ENCODE data around the gene MT1E. TPM values are rescaled to one million over a fixed set of nuclear protein-coding genes. Genes with fewer than 3 reads are reported as not detected.

The MT1E gene
- total RNA-seq, 4 donors from 2014 or later: 52.4 to 106 (median 88.7) TPM

DNA sequence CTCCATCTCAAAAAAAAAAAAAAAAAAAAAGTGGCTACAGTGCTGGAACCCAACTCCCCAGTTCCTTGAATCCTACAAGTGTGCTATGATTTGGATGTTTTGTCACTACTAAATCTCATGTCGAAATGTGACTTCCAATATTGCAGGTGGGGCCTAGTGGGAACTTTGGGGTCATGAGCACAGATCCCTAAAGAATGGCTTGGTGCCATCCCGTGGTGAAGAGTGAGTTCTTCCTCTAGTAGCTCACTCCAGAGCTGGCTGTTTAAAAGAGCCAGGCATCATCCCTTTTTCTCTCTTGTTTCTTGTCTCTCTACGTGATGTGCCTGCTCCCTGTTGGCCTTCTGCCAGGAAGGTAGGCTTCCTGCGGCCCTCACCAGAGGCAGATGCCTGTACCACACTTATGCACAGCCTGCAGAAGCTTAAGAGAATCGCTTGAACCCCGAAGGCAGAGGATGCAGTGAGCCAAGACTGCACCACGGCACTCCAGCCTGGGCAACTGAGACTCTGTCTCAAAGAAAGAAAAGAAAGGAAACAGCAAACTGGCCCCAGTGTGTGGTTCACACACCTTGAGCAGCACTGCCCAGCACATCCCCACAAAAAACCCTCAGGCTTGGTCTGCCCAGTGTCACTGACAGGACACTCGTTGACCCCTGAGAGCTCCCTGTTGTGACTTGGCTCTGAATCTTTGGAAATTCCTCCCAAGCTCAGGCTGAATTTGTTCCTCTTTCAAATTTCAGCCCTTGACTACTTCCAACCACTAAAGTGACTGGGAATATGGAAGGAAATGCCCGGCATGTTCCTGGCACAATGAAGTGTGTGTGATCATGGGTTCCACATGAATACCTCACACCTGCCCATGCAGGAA, 3.1 kb downstream of the MT1E start:
- 49 to 58% methylated on average over 7 to 8 of the region's 9 CpGs for WGBS, 2 donors
- no peak for TF ChIP-seq POLR2A (IDR thresholded peaks at IDR 0.05)
- TF ChIP-seq, protein P1, sequence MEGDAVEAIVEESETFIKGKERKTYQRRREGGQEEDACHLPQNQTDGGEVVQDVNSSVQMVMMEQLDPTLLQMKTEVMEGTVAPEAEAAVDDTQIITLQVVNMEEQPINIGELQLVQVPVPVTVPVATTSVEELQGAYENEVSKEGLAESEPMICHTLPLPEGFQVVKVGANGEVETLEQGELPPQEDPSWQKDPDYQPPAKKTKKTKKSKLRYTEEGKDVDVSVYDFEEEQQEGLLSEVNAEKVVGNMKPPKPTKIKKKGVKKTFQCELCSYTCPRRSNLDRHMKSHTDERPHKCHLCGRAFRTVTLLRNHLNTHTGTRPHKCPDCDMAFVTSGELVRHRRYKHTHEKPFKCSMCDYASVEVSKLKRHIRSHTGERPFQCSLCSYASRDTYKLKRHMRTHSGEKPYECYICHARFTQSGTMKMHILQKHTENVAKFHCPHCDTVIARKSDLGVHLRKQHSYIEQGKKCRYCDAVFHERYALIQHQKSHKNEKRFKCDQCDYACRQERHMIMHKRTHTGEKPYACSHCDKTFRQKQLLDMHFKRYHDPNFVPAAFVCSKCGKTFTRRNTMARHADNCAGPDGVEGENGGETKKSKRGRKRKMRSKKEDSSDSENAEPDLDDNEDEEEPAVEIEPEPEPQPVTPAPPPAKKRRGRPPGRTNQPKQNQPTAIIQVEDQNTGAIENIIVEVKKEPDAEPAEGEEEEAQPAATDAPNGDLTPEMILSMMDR (IDR thresholded peaks at IDR 0.05): no peak
- Histone ChIP-seq H3K36me3 (no peaks in the 10 kb centered on the region), H3K4me1 (peaks cover 18 to 56% (median 21%) of the 10 kb centered on the region in 3 donors), H3K9me3 (no peaks in the 10 kb centered on the region), H3K27me3 (peaks cover 0 to 35% (median 0%) of the 10 kb centered on the region in 4 donors), H3K4me3 (no peak overlapping the region), H3K27ac (peak overlapping the region in 3 of 4 donors; percentile 3 to 45 (median 39))
- intact Hi-C loops (cut with DNase I): no loop called here
- DNase-seq: no peak

DNA sequence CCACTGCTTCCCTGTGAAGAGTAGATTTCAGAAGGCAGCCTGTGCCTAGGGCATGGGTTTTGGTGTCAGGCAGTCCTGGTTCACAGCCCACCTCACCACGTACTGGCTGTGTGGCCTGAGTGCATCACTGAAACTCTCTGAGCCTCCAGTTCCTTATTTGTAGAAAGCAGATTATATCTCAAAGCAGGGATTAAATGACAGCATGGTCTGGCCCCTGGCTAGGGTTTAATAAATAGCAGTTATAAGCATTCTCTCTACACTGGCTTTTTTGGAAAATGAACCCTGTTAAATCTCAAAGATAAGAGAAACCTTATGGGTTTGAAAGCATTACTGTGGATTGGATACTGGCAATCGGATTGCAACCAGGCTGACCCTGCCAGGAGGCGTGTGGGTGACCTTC, 4.0 kb downstream of the MT1E start:
- 80 to 82% methylated on average over 3 of the region's 3 CpGs for WGBS, 2 donors
- Histone ChIP-seq H3K36me3 (no peaks in the 10 kb centered on the region), H3K27ac (peak overlapping the region in 2 of 4 donors; percentile 39 to 45), H3K4me3 (no peak overlapping the region), H3K9me3 (no peaks in the 10 kb centered on the region), H3K27me3 (peaks cover 0 to 43% (median under 1%) of the 10 kb centered on the region in 4 donors), H3K4me1 (peaks cover 18 to 60% (median 21%) of the 10 kb centered on the region in 3 donors)
- TF ChIP-seq POLR2A (IDR thresholded peaks at IDR 0.05): no peak
- TF ChIP-seq, protein P1 (IDR thresholded peaks at IDR 0.05): no peak
- DNase-seq: no peak
- intact Hi-C loops (cut with DNase I): no loop called here

DNA sequence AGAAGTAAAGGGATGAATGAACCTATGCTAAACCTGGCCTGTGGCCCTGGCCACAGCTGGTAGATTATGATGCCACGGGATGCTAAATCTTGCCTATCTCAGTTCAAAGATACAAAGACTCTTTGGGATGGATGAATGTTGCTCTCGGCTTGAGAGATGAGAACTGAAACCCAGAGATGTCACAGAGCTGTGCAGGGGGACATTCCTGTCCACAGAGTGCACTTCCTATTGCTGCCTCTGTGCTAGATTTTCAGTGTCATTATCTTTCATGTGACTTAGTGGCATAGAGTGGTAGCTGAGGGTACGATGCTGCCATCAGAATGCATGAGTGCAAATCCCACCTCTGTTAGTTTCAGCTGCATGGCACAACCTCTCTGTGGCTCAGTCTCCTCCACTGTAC, 4.6 kb downstream of the MT1E start:
- no peak overlapping the region for H3K27ac ChIP-seq
- no peak overlapping the region for H3K4me3 ChIP-seq
- WGBS, 2 donors: 71 to 81% methylated on average over 2 to 3 of the region's 3 CpGs
- no peak for DNase-seq
- H3K27me3 ChIP-seq: peaks cover 0 to 49% (median 2%) of the 10 kb centered on the region in 4 donors
- H3K36me3 ChIP-seq: no peaks in the 10 kb centered on the region
- intact Hi-C loops (cut with DNase I): no loop called here
- no peaks in the 10 kb centered on the region for H3K9me3 ChIP-seq
- TF ChIP-seq, protein P1 (IDR thresholded peaks at IDR 0.05): no peak
- no peak for TF ChIP-seq POLR2A (IDR thresholded peaks at IDR 0.05)
- peaks cover 16 to 58% (median 21%) of the 10 kb centered on the region in 3 donors for H3K4me1 ChIP-seq

DNA sequence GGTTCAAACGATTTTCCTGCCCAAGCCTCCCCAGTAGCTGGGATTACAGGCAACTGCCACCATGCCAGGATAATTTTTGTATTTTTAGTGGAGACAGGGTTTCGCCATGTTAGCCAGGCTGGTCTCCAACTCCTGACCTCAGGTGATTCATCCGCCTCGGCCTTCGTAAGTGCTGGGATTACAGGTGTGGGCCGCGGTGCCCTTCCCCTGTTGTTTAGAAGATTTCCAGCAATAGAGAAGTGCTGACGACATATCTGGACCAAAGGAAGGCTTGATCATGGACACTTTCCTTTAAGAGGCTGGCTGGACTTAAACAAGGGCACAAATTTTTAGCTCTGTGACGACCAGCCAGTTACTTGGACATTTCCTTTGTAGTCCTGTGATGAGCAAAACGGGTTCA, 5.6 kb downstream of the MT1E start:
- peak overlapping the region in 1 of 4 donors; percentile 83 for H3K27ac ChIP-seq

DNA sequence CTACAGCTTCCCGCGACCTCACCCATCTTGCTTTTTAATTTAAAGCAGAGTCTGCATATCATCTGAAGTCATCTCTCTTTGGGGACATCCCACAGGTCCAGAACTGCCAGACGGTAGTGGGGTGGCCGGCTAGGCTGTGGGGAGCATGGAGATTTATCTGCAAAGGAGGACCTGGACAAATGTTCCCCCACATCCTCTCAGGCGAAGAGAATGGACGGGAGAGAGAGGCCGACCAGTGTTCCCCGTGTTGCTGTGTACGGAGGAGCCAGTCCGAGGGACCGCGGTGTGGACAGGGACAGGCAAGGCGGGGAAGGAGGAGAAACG, 6.2 kb downstream of the MT1E start:
- H3K27ac ChIP-seq: peak overlapping the region; percentile 42 to 87 (median 80)
- 35 to 45% methylated on average over 12 of the region's 14 CpGs for WGBS, 2 donors
- intact Hi-C loops (cut with DNase I): no loop called here
- peaks cover 16 to 52% (median 16%) of the 10 kb centered on the region in 3 donors for H3K4me1 ChIP-seq
- TF ChIP-seq POLR2A (IDR thresholded peaks at IDR 0.05): no peak
- TF ChIP-seq, protein P1 (IDR thresholded peaks at IDR 0.05): no peak
- no peaks in the 10 kb centered on the region for H3K36me3 ChIP-seq
- H3K4me3 ChIP-seq: peak overlapping the region; percentile 21 to 71 (median 53)
- DNase-seq: no peak
- peaks cover 0 to 56% (median 5%) of the 10 kb centered on the region in 4 donors for H3K27me3 ChIP-seq
- no peaks in the 10 kb centered on the region for H3K9me3 ChIP-seq

More for the DNA sequence above, 5.6 kb downstream of the MT1E start:
- H3K4me1 ChIP-seq: peaks cover 16 to 58% (median 19%) of the 10 kb centered on the region in 3 donors
- H3K9me3 ChIP-seq: no peaks in the 10 kb centered on the region
- H3K27me3 ChIP-seq: peaks cover 0 to 51% (median 5%) of the 10 kb centered on the region in 4 donors
- no peaks in the 10 kb centered on the region for H3K36me3 ChIP-seq
- no peak overlapping the region for H3K4me3 ChIP-seq
- TF ChIP-seq, protein P1 (IDR thresholded peaks at IDR 0.05): no peak
- no peak for TF ChIP-seq POLR2A (IDR thresholded peaks at IDR 0.05)
- intact Hi-C loops (cut with DNase I): no loop called here
- WGBS, 2 donors: 82 to 90% methylated on average over 8 to 9 of the region's 10 CpGs
- no peak for DNase-seq
